ENCODE measurements around the gene TERF2IP.

Gene TERF2IP

GRCh38 chr16:75647492-75648264, at the start of gene TERF2IP, which contains the start of gene KARS1:
Gene TERF2IP (plus strand): TSS chr16:75647773. CDS start chr16:75647883, 110 bp downstream.
Gene KARS1 (minus strand): TSS chr16:75647665. CDS start chr16:75647639, 26 bp downstream.
- FAIRE-seq (peak; percentile 93), DNase-seq (ENCODE audit: insufficient read length, low spot score) (peak; percentile 75)

GRCh38 chr16:75599452-75600277, 47.9 kb upstream of the TERF2IP start:
- DNase-seq (ENCODE audit: insufficient read length, low spot score), result no peak
- FAIRE-seq, result no peak

DNA sequence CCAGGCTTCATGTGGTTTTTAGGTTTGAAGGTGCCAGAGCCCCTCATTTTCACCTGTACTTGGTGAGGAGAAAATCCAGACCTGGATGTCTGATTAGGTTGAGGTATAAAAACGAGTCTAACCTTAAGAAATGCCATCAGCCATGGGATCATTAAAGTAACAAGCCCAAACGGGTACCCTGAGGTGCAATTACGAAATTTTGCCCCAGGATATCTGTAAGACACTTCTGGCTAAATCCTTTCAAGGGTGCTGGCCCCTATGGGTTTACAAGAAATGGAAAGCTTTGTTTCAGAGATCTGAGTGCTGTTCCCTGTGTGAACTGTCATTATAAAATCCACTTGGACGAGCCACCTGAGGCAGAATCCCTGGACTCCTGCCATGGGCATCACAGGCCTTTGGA, 44.3 kb upstream of the TERF2IP start:
- FAIRE-seq, result no peak
- no peak for DNase-seq (ENCODE audit: insufficient read length, low spot score)

DNA sequence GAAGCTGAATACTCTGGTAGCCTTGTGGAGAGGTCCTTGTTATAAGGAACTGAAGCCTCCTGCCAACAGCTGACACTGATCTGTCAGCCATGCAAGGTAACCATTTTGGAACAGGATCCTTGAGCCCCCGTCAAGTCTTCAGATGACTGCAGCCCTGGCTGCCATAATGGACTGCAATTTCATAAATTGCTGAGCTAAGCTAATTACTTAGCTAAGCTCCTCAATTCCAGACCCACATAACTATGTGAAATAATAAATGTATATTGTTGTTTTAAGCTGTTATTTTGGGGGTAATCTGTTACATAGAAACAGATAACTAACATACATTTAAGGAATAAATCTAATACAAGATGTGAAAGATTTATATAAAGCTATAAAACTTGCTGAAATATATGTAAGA, 41.1 kb upstream of the TERF2IP start:
- DNase-seq (ENCODE audit: insufficient read length, low spot score) (no peak), FAIRE-seq (no peak)

DNA sequence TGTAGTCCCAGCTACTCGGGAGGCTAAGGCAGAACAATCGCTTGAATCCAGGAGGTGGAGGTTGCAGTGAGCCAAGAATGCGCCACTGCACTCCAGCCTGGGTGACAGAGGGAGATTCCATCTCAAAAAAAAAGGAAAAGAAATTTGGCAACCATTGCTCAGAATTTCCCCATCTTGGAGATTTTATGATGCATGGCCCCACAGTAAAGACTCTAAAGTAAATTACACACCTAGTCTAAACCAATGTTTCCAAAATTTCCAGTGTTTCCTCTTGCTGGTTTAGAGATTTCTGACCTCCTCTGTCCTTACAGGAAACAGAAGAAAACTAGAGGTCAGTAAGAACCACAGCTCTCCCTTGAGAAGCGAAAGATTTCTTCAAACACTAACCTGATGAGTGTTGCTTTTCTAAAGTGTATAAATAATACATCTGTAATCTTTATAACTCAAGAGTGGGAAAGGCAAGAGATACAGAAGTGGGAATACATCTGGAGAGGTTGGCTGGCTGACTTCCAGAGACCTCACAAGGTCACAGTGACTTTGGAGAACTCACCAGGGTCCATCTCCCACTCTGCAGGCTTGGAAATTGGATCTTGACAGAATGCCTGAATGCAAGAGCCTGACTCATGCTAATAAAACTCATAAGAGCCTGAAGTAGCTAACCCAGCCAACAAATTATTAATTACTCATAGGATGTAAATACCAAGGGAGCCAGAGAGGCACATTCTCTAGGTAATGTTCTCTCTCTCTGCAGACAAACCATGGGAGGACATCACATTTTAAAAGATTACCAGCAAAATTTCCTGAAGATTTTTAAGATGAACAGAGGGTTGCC, 33.3 kb upstream of the TERF2IP start:
- no peak for DNase-seq (ENCODE audit: insufficient read length, low spot score)
- no peak for FAIRE-seq

- no peak for FAIRE-seq
Observed at GRCh38 chr16:75615619-75616018, 32.0 kb upstream of the TERF2IP start.

DNA sequence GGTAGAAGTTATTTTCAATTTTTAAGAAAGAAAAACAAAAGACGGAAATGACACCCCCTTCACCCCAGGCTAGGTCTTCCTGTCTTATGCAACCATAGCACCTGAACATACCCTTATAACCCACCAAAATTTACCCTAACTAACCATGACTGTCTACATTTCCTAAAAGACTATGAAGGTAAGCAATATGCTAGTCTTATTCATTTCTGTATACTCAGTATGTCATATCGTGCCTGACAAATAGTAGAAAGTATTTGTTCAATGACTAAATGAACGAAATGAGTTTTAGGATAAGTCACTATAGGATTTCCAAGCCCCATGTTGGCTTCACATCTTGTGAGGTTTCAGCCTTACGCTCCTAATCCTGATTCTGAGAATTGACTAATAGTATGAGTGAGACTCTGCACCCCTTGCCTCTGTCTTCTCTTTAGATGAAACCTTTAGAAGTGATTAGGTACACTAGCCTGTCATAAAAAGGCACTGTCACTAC, 31.0 kb upstream of the TERF2IP start:
- no peak for FAIRE-seq

More at GRCh38 chr16:75615619-75616018, 32.0 kb upstream of the TERF2IP start:
- no peak for DNase-seq (ENCODE audit: insufficient read length, low spot score)

GRCh38 chr16:75617121-75617520, 30.5 kb upstream of the TERF2IP start:
- no peak for DNase-seq (ENCODE audit: insufficient read length, low spot score)
- FAIRE-seq, result no peak

More for the DNA sequence above, 31.0 kb upstream of the TERF2IP start:
- no peak for DNase-seq (ENCODE audit: insufficient read length, low spot score)

DNA sequence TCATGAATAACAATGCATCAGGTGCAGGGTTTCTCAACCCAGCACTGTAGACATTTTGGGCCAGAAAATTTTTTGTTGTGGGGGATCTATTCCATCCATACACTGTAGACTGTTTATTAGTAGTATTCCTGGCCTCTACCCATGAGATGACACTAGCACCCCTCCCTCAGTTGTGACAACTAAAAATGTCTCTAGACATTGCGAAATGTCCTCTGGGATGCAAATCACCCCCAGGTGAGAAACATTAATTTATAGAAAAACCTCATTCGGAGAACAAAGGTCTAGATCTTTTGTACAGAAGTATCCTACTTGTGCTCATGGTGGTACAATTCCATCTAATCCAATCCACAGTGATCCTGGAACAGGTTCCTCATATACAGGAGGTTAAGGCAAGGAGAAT, 28.8 kb upstream of the TERF2IP start:
- FAIRE-seq, result no peak

DNA sequence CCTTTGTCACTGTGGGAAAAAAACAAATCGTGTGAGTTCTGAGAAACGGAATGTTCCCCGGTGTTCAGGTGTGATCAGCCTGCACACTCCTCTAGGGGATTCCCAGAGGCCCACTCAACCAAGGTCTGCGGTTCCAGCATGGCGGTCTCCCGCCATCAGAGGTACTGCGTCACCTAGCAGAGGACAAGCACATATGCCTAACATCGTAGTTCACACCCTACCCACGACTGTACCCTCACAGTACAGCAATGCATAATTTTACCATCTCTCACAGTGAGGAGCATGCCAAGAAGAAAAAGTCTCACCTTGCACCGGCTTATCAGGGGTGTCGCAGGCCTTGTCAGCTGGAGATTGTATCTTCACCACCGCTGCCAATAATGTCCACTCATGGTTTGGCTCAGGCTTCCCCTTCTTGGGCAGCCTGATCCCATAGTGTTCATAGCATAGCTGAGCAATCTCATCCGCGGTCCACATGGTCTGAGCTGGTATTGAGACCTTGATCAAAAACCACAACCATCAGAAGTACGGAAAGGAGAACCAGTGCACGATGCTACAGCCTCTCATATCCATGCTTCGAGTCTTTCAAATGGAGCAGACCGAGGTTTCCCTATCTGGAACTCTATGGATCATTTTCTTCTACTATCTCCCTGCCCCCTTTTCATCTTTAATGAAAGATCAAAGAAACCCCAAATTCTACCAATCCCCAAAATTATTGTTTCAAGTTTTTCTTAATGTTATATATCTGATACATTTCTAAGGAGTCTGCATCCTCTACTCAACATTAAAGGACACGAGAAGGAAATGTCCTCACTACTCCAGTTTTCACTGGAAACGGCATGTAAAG, 27.0 kb upstream of the TERF2IP start:
- no peak for FAIRE-seq

More for the DNA sequence above, 28.8 kb upstream of the TERF2IP start:
- DNase-seq (ENCODE audit: insufficient read length, low spot score), result no peak

DNA sequence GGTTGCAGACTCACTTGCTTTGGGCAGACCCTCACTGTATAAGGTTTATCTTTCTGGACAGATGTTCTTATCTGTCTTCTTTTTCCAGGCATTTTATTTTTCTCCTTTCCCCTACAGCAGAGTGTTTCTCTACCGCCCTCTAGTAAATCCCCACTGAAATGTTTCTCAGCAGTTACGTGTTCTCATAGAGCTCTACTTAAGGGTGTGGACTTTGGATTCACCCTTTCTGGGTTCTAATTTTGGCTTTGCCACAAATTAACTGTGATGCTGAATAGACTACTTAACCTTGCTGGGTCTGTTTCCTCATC, 26.4 kb upstream of the TERF2IP start:
- DNase-seq (ENCODE audit: insufficient read length, low spot score) (no peak), FAIRE-seq (no peak)

More for the DNA sequence above, 27.0 kb upstream of the TERF2IP start:
- no peak for DNase-seq (ENCODE audit: insufficient read length, low spot score)

- FAIRE-seq (peak; percentile 86), DNase-seq (ENCODE audit: insufficient read length, low spot score) (peak; percentile 89)
Observed at GRCh38 chr16:75622761-75623605, 24.6 kb upstream of the TERF2IP start, which contains the start of gene ADAT1. Gene ADAT1 (minus strand): TSS chr16:75623281. CDS start chr16:75620799, 2,482 bp downstream.

- DNase-seq (ENCODE audit: insufficient read length, low spot score) (no peak), FAIRE-seq (no peak)
Observed at GRCh38 chr16:75624921-75625334, 22.6 kb upstream of the TERF2IP start.

DNA sequence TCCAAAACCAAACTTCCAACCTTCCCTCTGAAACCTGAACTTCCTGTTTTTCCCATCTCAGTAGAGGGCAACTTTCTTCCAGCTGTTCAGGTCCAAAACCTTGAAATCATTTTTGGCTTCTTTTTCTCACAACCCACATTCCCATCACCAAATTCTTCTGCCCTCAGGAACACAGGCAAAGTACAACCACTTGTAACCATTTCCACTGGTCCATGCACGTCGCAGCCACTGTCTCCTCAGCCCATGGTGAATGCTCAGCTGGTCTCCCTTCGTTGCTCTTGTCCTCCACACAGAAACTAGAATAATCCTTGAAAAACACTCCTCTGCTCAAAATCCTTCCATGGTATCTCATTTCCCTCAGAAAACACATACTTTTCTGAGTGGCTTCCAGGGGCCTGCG, 20.8 kb upstream of the TERF2IP start:
- no peak for FAIRE-seq
- no peak for DNase-seq (ENCODE audit: insufficient read length, low spot score)

- FAIRE-seq, result no peak
- no peak for DNase-seq (ENCODE audit: insufficient read length, low spot score)
Observed at GRCh38 chr16:75627851-75628250, 19.7 kb upstream of the TERF2IP start.

GRCh38 chr16:75628351-75628750, 19.2 kb upstream of the TERF2IP start:
- FAIRE-seq, result no peak
- DNase-seq (ENCODE audit: insufficient read length, low spot score), result no peak

- FAIRE-seq (no peak), DNase-seq (ENCODE audit: insufficient read length, low spot score) (no peak)
Observed at GRCh38 chr16:75629132-75629531, 18.4 kb upstream of the TERF2IP start.

- DNase-seq (ENCODE audit: insufficient read length, low spot score) (no peak), FAIRE-seq (no peak)
Observed at GRCh38 chr16:75630052-75630451, 17.5 kb upstream of the TERF2IP start.

DNA sequence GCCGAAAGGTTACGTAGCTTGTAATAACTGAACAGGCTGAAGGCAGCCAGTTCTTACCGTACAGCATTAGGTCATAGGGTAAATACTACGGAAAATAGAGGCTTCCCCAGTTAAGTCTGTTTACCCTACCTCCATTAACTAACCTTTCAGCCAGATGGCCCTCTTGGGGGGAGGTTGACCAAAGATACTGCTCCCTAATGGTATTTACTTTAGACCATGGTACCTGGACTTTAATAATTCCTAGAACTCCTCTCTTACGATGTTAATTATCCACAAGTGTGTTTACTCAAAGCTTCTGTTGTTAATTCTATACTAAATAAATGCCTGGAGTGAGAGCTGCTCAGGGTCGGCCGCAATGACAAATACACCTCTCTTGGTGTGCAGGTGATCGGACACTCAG, 14.7 kb upstream of the TERF2IP start:
- FAIRE-seq (no peak), DNase-seq (ENCODE audit: insufficient read length, low spot score) (no peak)
